ENCODE results near the gene SLK. TPM values are rescaled to one million over a fixed set of nuclear protein-coding genes. Genes with fewer than 3 reads are reported as not detected.

SLK gene
- total and polyA plus RNA-seq, 10 donors, result 5.6 to 47.4 (median 32.8) TPM

DNA sequence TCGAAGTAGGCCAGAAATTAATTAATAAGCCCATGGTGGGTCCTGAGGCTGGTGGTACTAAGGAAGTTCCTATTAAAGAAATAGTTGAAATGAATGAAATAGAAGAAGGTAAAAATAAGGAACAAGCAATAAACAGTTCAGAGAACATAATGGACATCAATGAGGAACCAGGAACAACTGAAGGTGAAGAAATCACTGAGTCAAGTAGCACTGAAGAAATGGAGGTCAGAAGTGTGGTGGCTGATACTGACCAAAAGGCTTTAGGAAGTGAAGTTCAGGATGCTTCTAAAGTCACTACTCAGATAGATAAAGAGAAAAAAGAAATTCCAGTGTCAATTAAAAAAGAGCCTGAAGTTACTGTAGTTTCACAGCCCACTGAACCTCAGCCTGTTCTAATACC is 36.0 kb downstream of the SLK start:
- DNase-seq, result no peak
- H3K4me1 ChIP-seq, result peaks cover 0 to 4% (median 0%) of the 10 kb centered on the region in 6 donors
- no peaks in the 10 kb centered on the region for H3K27me3 ChIP-seq (replicated peaks in 1 of 7)
- TF ChIP-seq POLR2AphosphoS5 (IDR thresholded peaks at IDR 0.05) (no peak), POLR2A (IDR thresholded peaks at IDR 0.05) (no peak)
- TF ChIP-seq, protein P1, sequence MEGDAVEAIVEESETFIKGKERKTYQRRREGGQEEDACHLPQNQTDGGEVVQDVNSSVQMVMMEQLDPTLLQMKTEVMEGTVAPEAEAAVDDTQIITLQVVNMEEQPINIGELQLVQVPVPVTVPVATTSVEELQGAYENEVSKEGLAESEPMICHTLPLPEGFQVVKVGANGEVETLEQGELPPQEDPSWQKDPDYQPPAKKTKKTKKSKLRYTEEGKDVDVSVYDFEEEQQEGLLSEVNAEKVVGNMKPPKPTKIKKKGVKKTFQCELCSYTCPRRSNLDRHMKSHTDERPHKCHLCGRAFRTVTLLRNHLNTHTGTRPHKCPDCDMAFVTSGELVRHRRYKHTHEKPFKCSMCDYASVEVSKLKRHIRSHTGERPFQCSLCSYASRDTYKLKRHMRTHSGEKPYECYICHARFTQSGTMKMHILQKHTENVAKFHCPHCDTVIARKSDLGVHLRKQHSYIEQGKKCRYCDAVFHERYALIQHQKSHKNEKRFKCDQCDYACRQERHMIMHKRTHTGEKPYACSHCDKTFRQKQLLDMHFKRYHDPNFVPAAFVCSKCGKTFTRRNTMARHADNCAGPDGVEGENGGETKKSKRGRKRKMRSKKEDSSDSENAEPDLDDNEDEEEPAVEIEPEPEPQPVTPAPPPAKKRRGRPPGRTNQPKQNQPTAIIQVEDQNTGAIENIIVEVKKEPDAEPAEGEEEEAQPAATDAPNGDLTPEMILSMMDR (IDR thresholded peaks at IDR 0.05 in 8 of 11, conservative IDR thresholded peaks at IDR 0.05 in 3 of 11), result no peak
- H3K4me3 ChIP-seq, result no peak overlapping the region
- peaks cover 0 to 100% (median 59%) of the 10 kb centered on the region in 6 donors for H3K36me3 ChIP-seq
- no peaks in the 10 kb centered on the region for H3K9me3 ChIP-seq
- 94 to 100% (median 98%) methylated on average over 1 of the region's 1 CpG for WGBS, 5 donors
- intact Hi-C loops (cut with DNase I; ENCODE audit: low total_unique reads), result no loop called here
- H3K27ac ChIP-seq, result peak overlapping the region in 2 of 8 donors; percentile 37 to 52

DNA sequence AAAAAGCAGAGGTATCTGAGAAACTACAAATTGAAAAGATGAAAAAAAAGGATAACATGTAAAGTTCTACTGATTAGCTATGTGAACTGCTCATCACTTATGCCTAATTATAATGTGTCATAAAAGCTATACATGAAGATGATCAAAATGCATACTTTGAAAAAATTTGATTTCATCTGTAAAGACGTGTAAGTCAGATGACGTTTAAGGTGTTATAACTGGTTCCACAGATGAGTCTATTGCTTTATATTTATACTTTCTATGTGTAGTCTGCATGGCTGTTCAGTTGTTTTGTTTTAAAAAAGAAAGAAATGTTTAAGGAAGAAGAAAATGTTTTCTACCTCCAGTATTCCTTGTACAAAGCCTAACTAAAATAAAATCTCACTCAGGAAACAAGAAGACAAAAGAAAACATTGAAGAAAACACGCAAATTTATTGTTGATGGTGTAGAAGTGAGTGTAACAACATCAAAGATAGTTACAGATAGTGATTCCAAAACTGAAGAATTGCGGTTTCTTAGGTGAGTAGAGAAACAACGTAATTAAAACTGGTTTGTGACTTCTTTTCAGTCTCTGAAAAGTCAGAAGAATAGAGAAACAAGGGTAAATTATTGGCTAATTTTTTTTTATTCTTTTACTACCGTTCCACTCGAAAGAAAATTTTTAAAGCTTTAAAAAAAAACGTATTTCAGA is 38.4 kb downstream of the SLK start:
- Histone ChIP-seq H3K36me3 (peaks cover 0 to 100% (median 56%) of the 10 kb centered on the region in 6 donors), H3K27me3 (replicated peaks in 1 of 7) (no peaks in the 10 kb centered on the region), H3K4me1 (peaks cover 0 to 4% (median 0%) of the 10 kb centered on the region in 6 donors), H3K27ac (no peak overlapping the region), H3K9me3 (no peaks in the 10 kb centered on the region), H3K4me3 (no peak overlapping the region)
- intact Hi-C loops (cut with DNase I; ENCODE audit: low total_unique reads), result no loop called here
- 81 to 94% (median 92%) methylated on average over 8 of the region's 8 CpGs for WGBS, 5 donors
- no peak for DNase-seq
- TF ChIP-seq, protein P1 (IDR thresholded peaks at IDR 0.05 in 8 of 11, conservative IDR thresholded peaks at IDR 0.05 in 3 of 11), result no peak

DNA sequence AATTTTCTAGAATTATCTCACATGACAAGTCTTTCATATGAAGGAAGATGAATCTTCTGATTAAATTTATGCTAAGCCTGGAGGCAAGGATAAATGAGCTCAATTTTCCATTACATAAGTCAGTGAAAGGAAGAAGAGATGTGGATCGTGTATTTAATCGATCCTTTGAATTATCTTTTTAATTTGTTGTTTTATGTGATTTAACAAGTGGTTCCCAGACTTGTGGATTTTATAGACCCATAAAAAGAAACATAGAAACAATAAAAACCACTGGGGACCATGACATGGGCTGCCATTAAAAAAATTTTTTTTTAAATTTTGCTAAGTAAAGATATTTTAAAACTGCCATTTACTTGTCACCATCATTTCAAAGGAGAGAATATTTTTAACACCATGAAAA is 45.0 kb downstream of the SLK start:
- 94 to 97% (median 96%) methylated on average over 2 of the region's 2 CpGs for WGBS, 5 donors
- H3K4me3 ChIP-seq, result no peak overlapping the region
- TF ChIP-seq, protein P1 (IDR thresholded peaks at IDR 0.05 in 8 of 11, conservative IDR thresholded peaks at IDR 0.05 in 3 of 11), result no peak
- TF ChIP-seq POLR2AphosphoS5 (IDR thresholded peaks at IDR 0.05), result no peak
- no peak for TF ChIP-seq POLR2A (IDR thresholded peaks at IDR 0.05)
- H3K27me3 ChIP-seq (replicated peaks in 1 of 7), result no peaks in the 10 kb centered on the region
- H3K27ac ChIP-seq, result no peak overlapping the region
- H3K9me3 ChIP-seq, result no peaks in the 10 kb centered on the region
- no peaks in the 10 kb centered on the region for H3K4me1 ChIP-seq
- no peak for DNase-seq
- intact Hi-C loops (cut with DNase I; ENCODE audit: low total_unique reads), result no loop called here
- peaks cover 0 to 93% (median 28%) of the 10 kb centered on the region in 6 donors for H3K36me3 ChIP-seq

DNA sequence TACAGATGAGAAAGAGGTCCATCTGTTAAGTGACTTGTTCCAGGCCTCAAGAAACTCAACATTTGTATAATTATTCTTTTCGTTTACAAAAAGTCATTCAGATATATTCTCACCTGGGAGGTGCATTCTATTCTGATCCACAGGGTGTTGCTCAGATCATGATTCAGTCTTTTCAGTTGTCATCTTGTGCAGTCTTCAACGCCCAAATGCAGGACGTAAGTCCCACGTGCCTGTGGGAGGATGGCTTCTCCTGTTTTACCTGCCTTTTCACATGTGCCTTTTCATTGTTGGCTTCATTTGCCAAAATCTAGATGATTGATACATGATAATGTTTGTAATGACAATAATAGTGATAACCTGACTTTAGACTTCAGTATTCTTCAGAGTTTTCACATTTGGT is 46.5 kb downstream of the SLK start:
- Histone ChIP-seq H3K9me3 (no peaks in the 10 kb centered on the region), H3K36me3 (peaks cover 0 to 93% (median 23%) of the 10 kb centered on the region in 6 donors), H3K27ac (no peak overlapping the region), H3K4me1 (no peaks in the 10 kb centered on the region), H3K4me3 (no peak overlapping the region), H3K27me3 (replicated peaks in 1 of 7) (no peaks in the 10 kb centered on the region)
- intact Hi-C loops (cut with DNase I; ENCODE audit: low total_unique reads), result no loop called here
- 89 to 98% (median 94%) methylated on average over 4 of the region's 4 CpGs for WGBS, 5 donors
- TF ChIP-seq POLR2AphosphoS5 (IDR thresholded peaks at IDR 0.05) (no peak), POLR2A (IDR thresholded peaks at IDR 0.05) (no peak)
- TF ChIP-seq, protein P1 (IDR thresholded peaks at IDR 0.05 in 8 of 11, conservative IDR thresholded peaks at IDR 0.05 in 3 of 11), result no peak
- no peak for DNase-seq
